Liver (tissue), 9 donors: ENCODE measurements around the gene GLRA3. TPM values are rescaled to one million over a fixed set of nuclear protein-coding genes. Genes with fewer than 3 reads are reported as not detected.

ENCODE experiments used
- DNase-seq: peaks from one replicate; pipeline ENCODE4 v3.0.0-alpha.2; 2017; ENCODE audit warnings: low spot score
- H3K27ac ChIP-seq, 2 donors: one replicate each; pipeline ENCODE4 v1.7.0; 2013; ENCODE audit warnings: inconsistent platforms in 2 of 2, low read length in 2 of 2, control low read depth in 1 of 2, low read depth in 1 of 2, mild to moderate bottlenecking in 1 of 2
- H3K27me3 ChIP-seq, 4 donors: one replicate each; pipeline versions ENCODE4 v1.6.1 to v1.7.0; 2013; ENCODE audit warnings: low read length in 3 of 4, inconsistent platforms in 1 of 4, mild to moderate bottlenecking in 1 of 4, moderate library complexity in 1 of 4; ENCODE audit not compliant: control insufficient read depth in 4 of 4, insufficient read depth in 4 of 4
- H3K36me3 ChIP-seq, 4 donors: one replicate each; pipeline versions ENCODE4 v1.6.1 to v1.7.0; 2013; ENCODE audit warnings: low read length in 3 of 4, mild to moderate bottlenecking in 3 of 4, low read depth in 1 of 4, moderate library complexity in 1 of 4; ENCODE audit not compliant: control insufficient read depth in 4 of 4, insufficient read depth in 3 of 4
- H3K4me1 ChIP-seq, 4 donors: one replicate each; pipeline versions ENCODE4 v1.6.1 to v1.7.0; 2013; ENCODE audit warnings: low read length in 3 of 4, mild to moderate bottlenecking in 3 of 4, moderate library complexity in 1 of 4; ENCODE audit not compliant: control insufficient read depth in 4 of 4, insufficient read depth in 4 of 4
- H3K4me3 ChIP-seq, 3 donors: one replicate each; pipeline versions ENCODE4 v1.6.1 to v1.7.0; 2013; ENCODE audit warnings: low read length in 3 of 3, control low read depth in 1 of 3, low read depth in 1 of 3, mild to moderate bottlenecking in 1 of 3
- H3K9ac ChIP-seq, 2 donors: one replicate each; pipeline ENCODE4 v1.7.0; 2013; ENCODE audit warnings: low read length in 2 of 2, mild to moderate bottlenecking in 2 of 2, moderate library complexity in 2 of 2, control low read depth in 1 of 2, low read depth in 1 of 2
- H3K9me3 ChIP-seq, 4 donors: one replicate each; pipeline versions ENCODE4 v1.6.1 to v1.7.0; 2013; ENCODE audit warnings: low read length in 3 of 4; ENCODE audit not compliant: control insufficient read depth in 4 of 4
- ATF3 ChIP-seq: IDR thresholded peaks from 2 replicates; pipeline ENCODE4 v1.6.1; 2016; ENCODE audit warnings: antibody characterized with exemption
- CTCF ChIP-seq: fragments of 150-350 bp; IDR thresholded peaks from 2 replicates; pipeline ENCODE4 v1.5.1; 2017; ENCODE audit warnings: improper control_type of control experiment, low read depth, low read length; ENCODE audit not compliant: missing input control
- EGR1 ChIP-seq, 2 donors: IDR thresholded peaks; 2 replicates each; pipeline ENCODE4 v1.6.1; 2016 to 2018; ENCODE audit warnings: antibody characterized with exemption in 2 of 2, low read depth in 2 of 2
- FOXA1 ChIP-seq: IDR thresholded peaks from 2 replicates; pipeline ENCODE4 v1.6.1; 2016; ENCODE audit warnings: antibody characterized with exemption
- FOXA2 ChIP-seq: IDR thresholded peaks from 2 replicates; pipeline ENCODE4 v1.6.1; 2016; ENCODE audit warnings: antibody characterized with exemption
- GABPA ChIP-seq, 2 donors: IDR thresholded peaks in 1 of 2; conservative IDR thresholded peaks in 1 of 2; 2 replicates each; pipeline ENCODE4 v1.6.1; 2016; ENCODE audit warnings: antibody characterized with exemption in 2 of 2, mild to moderate bottlenecking in 1 of 2, moderate library complexity in 1 of 2
- HNF4A ChIP-seq, 2 donors: conservative IDR thresholded peaks; 2 replicates each; pipeline ENCODE4 v1.6.1; 2016; ENCODE audit warnings: antibody characterized with exemption in 2 of 2, mild to moderate bottlenecking in 2 of 2
- HNF4G ChIP-seq: IDR thresholded peaks from 2 replicates; pipeline ENCODE4 v1.6.1; 2016; ENCODE audit warnings: antibody characterized with exemption
- JUND ChIP-seq, 2 donors: IDR thresholded peaks; 2 replicates each; pipeline ENCODE4 v1.6.1; 2016; ENCODE audit warnings: antibody characterized with exemption in 2 of 2
- MAX ChIP-seq: IDR thresholded peaks from 2 replicates; pipeline ENCODE4 v1.6.1; 2016; ENCODE audit warnings: antibody characterized with exemption
- NR2F2 ChIP-seq: IDR thresholded peaks from 2 replicates; pipeline ENCODE4 v1.6.1; 2016; ENCODE audit warnings: antibody characterized with exemption
- RAD21 ChIP-seq, 2 donors: IDR thresholded peaks; 2 replicates each; pipeline ENCODE4 v1.6.1; 2016; ENCODE audit warnings: antibody characterized with exemption in 2 of 2, mild to moderate bottlenecking in 2 of 2
- RXRA ChIP-seq, 2 donors: IDR thresholded peaks; 2 replicates each; pipeline ENCODE4 v1.6.1; 2017 to 2018; ENCODE audit warnings: antibody characterized with exemption in 2 of 2, mild to moderate bottlenecking in 1 of 2
- SP1 ChIP-seq: IDR thresholded peaks from 2 replicates; pipeline ENCODE4 v1.6.1; 2018; ENCODE audit warnings: antibody characterized with exemption, mild to moderate bottlenecking
- TAF1 ChIP-seq: conservative IDR thresholded peaks from 2 replicates; pipeline ENCODE4 v1.6.1; 2016; ENCODE audit warnings: antibody characterized with exemption, mild to moderate bottlenecking
- YY1 ChIP-seq: IDR thresholded peaks from 2 replicates; pipeline ENCODE4 v1.6.1; 2016; ENCODE audit warnings: antibody characterized with exemption, mild to moderate bottlenecking
- WGBS: extraction: QIAGEN DNeasy Blood & Tissue Kit; methylation state at CpG from one replicate; pipeline ENCODE4 v1.1.7; 2013; 5-methylcytosine and 5-hydroxymethylcytosine counted together
- polyA plus RNA-seq, 2 donors: library from polyadenylated mRNA; stranded (reverse) in 1 of 2; unstranded in 1 of 2; fragments of 200-250 nt in 1 of 2; fragments of >200 nt in 1 of 2; fragmentation: Nextera tagmentation in 1 of 2; extraction: Ambion mirVana in 1 of 2; gene quantifications; one replicate each; pipeline versions ENCODE4 v1.2.1 to v1.2.3, GENCODE V29; 2013 to 2015
- total RNA-seq, 2 donors: library from RNA; depleted of rRNA; stranded (reverse); fragments of >200 nt; gene quantifications; one replicate each; pipeline ENCODE4 v1.2.3, GENCODE V29; 2014
- donor health status: healthy.
- donor health status: healthy.
- donor health status: healthy.
- donor health status: healthy.
- donor health status: healthy.

GLRA3 gene
- total and polyA plus RNA-seq, 4 donors = not detected

GRCh38 chr4:174746710-174747109 lies 82.3 kb downstream of the GLRA3 start (continued):
- TF ChIP-seq CTCF (no peak), FOXA2 (no peak), MAX (no peak), GABPA (IDR thresholded peaks at IDR 0.05 in 1 of 2, conservative IDR thresholded peaks at IDR 0.05 in 1 of 2) (no peak), EGR1 (IDR thresholded peaks at IDR 0.05; ENCODE audit: low read depth in 2 of 2) (no peak)

GRCh38 chr4:174742561-174742960 lies 86.5 kb downstream of the GLRA3 start:
- Histone ChIP-seq H3K4me1 (no peaks in the 10 kb centered on the region), H3K27ac (no peak overlapping the region), H3K27me3 (peaks cover 0 to 5% (median 2%) of the 10 kb centered on the region in 4 donors), H3K36me3 (no peaks in the 10 kb centered on the region), H3K4me3 (no peak overlapping the region), H3K9ac (no peak overlapping the region), H3K9me3 (peaks cover 0 to 2% (median under 1%) of the 10 kb centered on the region in 4 donors)
- DNase-seq = no peak
- TF ChIP-seq FOXA1 (no peak), RAD21 (IDR thresholded peaks at IDR 0.05) (no peak), HNF4G (no peak), FOXA2 (no peak), EGR1 (IDR thresholded peaks at IDR 0.05; ENCODE audit: low read depth in 2 of 2) (no peak), SP1 (no peak), ATF3 (no peak), RXRA (IDR thresholded peaks at IDR 0.05) (no peak), CTCF (no peak), JUND (IDR thresholded peaks at IDR 0.05) (no peak), MAX (no peak), GABPA (IDR thresholded peaks at IDR 0.05 in 1 of 2, conservative IDR thresholded peaks at IDR 0.05 in 1 of 2) (no peak), YY1 (no peak), NR2F2 (no peak), TAF1 (no peak)

GRCh38 chr4:174739576-174739975 lies 89.5 kb downstream of the GLRA3 start:
- Histone ChIP-seq H3K27ac (no peak overlapping the region), H3K9me3 (peaks cover 0 to 2% (median under 1%) of the 10 kb centered on the region in 4 donors), H3K9ac (no peak overlapping the region), H3K36me3 (no peaks in the 10 kb centered on the region), H3K27me3 (peaks cover 0 to 5% (median 2%) of the 10 kb centered on the region in 4 donors), H3K4me1 (no peaks in the 10 kb centered on the region), H3K4me3 (no peak overlapping the region)
- 80% methylated on average over 3 of the region's 3 CpGs for WGBS
- TF ChIP-seq EGR1 (IDR thresholded peaks at IDR 0.05; ENCODE audit: low read depth in 2 of 2) (no peak), MAX (no peak), GABPA (IDR thresholded peaks at IDR 0.05 in 1 of 2, conservative IDR thresholded peaks at IDR 0.05 in 1 of 2) (no peak), HNF4A (conservative IDR thresholded peaks at IDR 0.05) (no peak), HNF4G (no peak)
- no peak for DNase-seq
